ENCODE data around the gene MRM3. TPM values are rescaled to one million over a fixed set of nuclear protein-coding genes. Genes with fewer than 3 reads are reported as not detected.

MRM3 gene
- total RNA-seq, 2 donors from 2014 or later = 13.0 to 22.5 TPM

GRCh38 chr17:806346-806745 is 24.2 kb downstream of the MRM3 start:
- Histone ChIP-seq H3K9ac (ENCODE audit: low read depth in 2 of 2, low read length in 2 of 2) (no peak overlapping the region), H3K4me1 (no peaks in the 10 kb centered on the region), H3K4me3 (no peak overlapping the region), H3K9me3 (no peaks in the 10 kb centered on the region), H3K27ac (no peak overlapping the region), H3K36me3 (no peaks in the 10 kb centered on the region), H3K27me3 (no peaks in the 10 kb centered on the region)
- no peak for DNase-seq
- intact Hi-C loops (cut with DNase I) = no loop called here
- no peak for TF ChIP-seq CTCF (IDR thresholded peaks at IDR 0.05)

- no peak for TF ChIP-seq CTCF (IDR thresholded peaks at IDR 0.05)
- Histone ChIP-seq H3K4me3 (no peak overlapping the region), H3K36me3 (no peaks in the 10 kb centered on the region), H3K27ac (no peak overlapping the region), H3K9me3 (no peaks in the 10 kb centered on the region), H3K9ac (ENCODE audit: low read depth in 2 of 2, low read length in 2 of 2) (no peak overlapping the region), H3K27me3 (no peaks in the 10 kb centered on the region), H3K4me1 (no peaks in the 10 kb centered on the region)
- DNase-seq = no peak
- intact Hi-C loops (cut with DNase I) = no loop called here
Measured at GRCh38 chr17:806781-807522, 24.8 kb downstream of the MRM3 start.

- no peak for TF ChIP-seq CTCF (IDR thresholded peaks at IDR 0.05)
- H3K4me3 ChIP-seq = no peak overlapping the region
- H3K36me3 ChIP-seq = no peaks in the 10 kb centered on the region
- H3K27me3 ChIP-seq = no peaks in the 10 kb centered on the region
- H3K9me3 ChIP-seq = no peaks in the 10 kb centered on the region
- intact Hi-C loops (cut with DNase I) = no loop called here
- no peak overlapping the region for H3K9ac ChIP-seq (ENCODE audit: low read depth in 2 of 2, low read length in 2 of 2)
- no peak for DNase-seq
- no peaks in the 10 kb centered on the region for H3K4me1 ChIP-seq
- no peak overlapping the region for H3K27ac ChIP-seq
Measured at GRCh38 chr17:807523-808294, 25.6 kb downstream of the MRM3 start.

- intact Hi-C loops (cut with DNase I) = no loop called here
- H3K4me1 ChIP-seq = no peaks in the 10 kb centered on the region
- no peaks in the 10 kb centered on the region for H3K27me3 ChIP-seq
- H3K4me3 ChIP-seq = no peak overlapping the region
- H3K36me3 ChIP-seq = no peaks in the 10 kb centered on the region
- no peak overlapping the region for H3K9ac ChIP-seq (ENCODE audit: low read depth in 2 of 2, low read length in 2 of 2)
- no peak for TF ChIP-seq CTCF (IDR thresholded peaks at IDR 0.05)
- H3K27ac ChIP-seq = no peak overlapping the region
- no peaks in the 10 kb centered on the region for H3K9me3 ChIP-seq
- DNase-seq = no peak
Measured at GRCh38 chr17:811051-811784, 29.1 kb downstream of the MRM3 start.

- Histone ChIP-seq H3K4me1 (no peaks in the 10 kb centered on the region), H3K4me3 (no peak overlapping the region), H3K9ac (ENCODE audit: low read depth in 2 of 2, low read length in 2 of 2) (no peak overlapping the region), H3K27me3 (no peaks in the 10 kb centered on the region), H3K27ac (no peak overlapping the region), H3K36me3 (no peaks in the 10 kb centered on the region), H3K9me3 (no peaks in the 10 kb centered on the region)
- no peak for DNase-seq
- intact Hi-C loops (cut with DNase I) = no loop called here
- no peak for TF ChIP-seq CTCF (IDR thresholded peaks at IDR 0.05)
Measured at GRCh38 chr17:812638-813204, 30.6 kb downstream of the MRM3 start.

Data from colonic mucosa (tissue), 4 donors.